Inferior parietal cortex (tissue), 1 donor: ENCODE results near the gene SCG5.

Experiments
- DNase-seq: peaks from one replicate; pipeline ENCODE4 v3.0.0-alpha.2; 2016; ENCODE audit errors: extremely low spot score

Gene SCG5

DNA sequence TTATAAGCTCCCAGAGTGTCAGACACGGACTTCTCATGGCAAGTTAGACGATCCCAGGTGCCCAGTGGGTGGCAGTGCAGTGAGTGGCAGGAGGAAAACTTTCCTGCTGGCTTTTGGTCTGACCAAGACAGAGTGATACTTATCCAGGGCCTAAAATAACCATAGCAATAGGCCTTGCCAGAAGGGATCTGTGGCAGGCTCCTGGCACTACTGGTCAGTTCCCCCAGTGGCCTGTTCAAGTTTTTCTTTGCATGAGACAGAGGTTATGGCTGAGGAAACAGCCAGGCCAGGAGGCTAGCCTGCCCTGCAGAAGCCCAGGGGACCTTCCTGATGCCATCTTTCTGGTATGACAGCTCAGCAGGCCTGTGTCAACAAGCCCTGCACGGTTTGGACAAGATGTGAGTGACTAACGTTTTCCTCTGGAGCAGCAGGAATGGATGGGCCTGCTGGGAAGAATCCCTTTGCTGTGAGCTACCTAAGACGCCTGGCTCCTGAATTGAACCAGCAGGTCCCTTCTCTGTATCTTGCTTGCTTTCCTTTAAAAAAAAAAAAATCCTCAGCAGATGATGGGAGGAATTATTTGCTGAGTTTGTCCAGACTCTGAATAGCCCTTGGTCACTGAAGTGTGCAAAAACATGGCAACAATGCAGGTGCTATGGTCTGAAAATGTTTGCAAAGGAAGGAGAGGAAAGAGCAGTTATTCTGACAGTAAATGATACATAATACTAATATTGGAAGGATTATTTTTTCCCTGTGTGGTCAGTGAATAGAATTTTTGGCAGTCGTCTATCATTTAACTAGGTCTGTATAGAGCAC, 18.0 kb downstream of the SCG5 start:
- DNase-seq, result no peak

- DNase-seq, result no peak
Measured at GRCh38 chr15:32663671-32664070, 22.2 kb downstream of the SCG5 start.

- DNase-seq, result no peak
Measured at GRCh38 chr15:32664796-32665195, 23.3 kb downstream of the SCG5 start.

GRCh38 chr15:32667321-32667720, 25.8 kb downstream of the SCG5 start:
- DNase-seq, result no peak

DNA sequence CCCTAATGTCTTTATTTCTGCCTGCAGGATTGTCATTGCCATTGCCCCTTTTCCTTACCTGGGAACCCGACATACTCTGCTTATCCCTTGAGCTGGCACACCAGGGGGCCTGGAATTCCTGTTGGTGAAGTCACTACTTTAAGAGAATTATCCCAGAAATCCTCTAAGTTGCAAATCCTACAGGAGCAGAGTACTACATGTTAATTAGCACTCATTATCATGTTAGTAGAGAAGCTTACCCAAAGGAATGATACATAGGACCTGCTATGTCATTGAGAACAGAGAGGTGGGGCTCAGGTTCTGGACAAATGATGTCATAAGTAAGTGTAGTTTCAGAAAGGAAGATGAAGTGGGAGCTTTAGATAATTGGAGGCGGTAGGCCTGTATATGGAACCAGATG, 27.4 kb downstream of the SCG5 start:
- no peak for DNase-seq

- DNase-seq, result peak; percentile 82
Measured at GRCh38 chr15:32669896-32670611, 28.5 kb downstream of the SCG5 start.

DNA sequence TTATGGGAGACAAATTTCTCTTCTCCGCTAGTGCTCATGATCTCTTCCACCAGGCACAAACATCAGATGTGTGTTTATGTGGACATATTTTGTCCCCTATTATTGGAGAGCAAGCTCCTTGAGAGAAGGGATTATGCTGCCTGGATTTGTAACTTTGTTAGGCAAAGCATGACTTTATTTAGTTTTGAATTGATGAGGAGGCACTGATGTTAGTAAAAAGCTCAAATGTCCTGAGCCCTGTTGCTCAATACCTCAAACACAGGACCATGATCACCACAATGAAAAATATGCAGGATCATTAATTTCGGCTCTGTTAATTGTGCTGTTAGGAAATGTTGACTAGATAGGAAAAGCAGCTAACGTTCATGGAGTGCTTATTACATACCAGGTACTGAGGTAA, 29.1 kb downstream of the SCG5 start:
- no peak for DNase-seq

- DNase-seq, result peak; percentile 60
Measured at GRCh38 chr15:32671339-32672325, 30.1 kb downstream of the SCG5 start.

- no peak for DNase-seq
Measured at GRCh38 chr15:32674681-32675080, 33.2 kb downstream of the SCG5 start.

- no peak for DNase-seq
Measured at GRCh38 chr15:32675466-32675865, 34.0 kb downstream of the SCG5 start.

DNA sequence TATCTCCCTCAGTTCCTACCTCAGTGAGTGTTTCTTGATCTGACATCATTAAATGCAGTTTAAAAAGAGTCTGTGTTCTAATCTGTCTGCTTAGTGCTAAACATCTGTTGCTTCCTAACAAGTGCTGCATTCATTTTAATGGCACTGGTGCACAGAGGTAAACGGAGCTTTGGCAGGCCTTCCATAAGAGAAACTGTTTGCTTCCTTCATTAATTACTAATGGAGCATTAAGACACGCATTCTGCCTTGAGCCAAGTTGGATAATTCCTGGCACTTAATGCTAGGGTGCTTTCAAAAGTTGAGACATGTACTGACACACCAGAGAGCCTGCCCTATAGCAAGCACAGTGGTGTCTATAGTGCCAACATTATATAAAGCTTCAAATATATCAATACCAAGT, 34.7 kb downstream of the SCG5 start:
- DNase-seq, result no peak

- DNase-seq, result no peak
Measured at GRCh38 chr15:32677238-32677750, 35.8 kb downstream of the SCG5 start.

DNA sequence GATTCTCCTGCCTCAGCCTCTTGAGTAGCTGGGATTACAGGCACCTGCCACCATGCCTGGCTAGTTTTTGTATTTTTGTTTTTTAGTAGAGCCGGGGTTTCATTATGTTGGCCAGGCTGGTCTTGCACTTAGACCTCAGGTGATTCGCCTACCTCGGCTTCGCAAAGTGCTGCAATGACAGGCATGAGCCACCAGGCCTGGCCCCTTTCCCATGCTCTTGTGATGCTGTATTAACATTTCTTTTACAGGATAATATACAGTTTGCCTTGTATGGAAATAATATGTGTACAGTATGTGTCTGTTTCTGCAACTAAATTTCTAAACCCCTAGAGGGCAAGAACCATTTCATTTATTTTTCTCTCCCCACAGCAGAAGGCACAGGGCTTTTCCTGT, 37.8 kb downstream of the SCG5 start:
- DNase-seq, result no peak

- DNase-seq, result no peak
Measured at GRCh38 chr15:32682569-32682968, 41.1 kb downstream of the SCG5 start.

DNA sequence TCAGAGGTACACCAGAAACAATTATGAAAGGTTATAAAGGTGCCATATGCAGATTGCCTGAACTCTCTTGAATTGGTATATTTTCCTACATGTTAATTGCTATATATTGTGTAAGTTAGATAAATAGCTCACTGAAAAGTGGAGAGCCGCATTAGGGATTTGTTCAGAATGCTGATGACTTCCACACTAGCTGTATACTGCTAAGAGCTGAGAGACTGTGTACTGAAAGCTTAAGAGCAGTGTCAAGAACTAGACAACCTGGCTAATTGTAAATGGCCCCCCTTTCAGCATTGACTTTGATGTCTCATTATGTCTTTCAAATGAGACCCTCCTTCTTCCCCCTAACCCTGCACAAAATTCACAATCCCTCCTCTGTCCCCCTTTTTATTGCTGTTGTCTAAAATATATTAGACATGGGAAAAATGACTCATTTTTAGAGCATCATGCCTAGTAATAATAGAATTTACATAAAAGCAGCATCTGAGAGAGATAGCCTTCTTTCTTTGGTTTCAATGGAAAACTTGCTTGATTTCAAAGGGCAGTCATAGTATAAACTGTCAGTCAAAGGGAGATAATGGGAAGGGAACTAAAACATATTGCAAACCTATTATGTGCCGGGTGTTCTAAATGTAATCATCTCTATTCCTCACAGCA, 41.6 kb downstream of the SCG5 start:
- no peak for DNase-seq

GRCh38 chr15:32683906-32684584, 42.5 kb downstream of the SCG5 start:
- DNase-seq, result no peak

GRCh38 chr15:32685576-32685975, 44.1 kb downstream of the SCG5 start:
- no peak for DNase-seq

GRCh38 chr15:32687556-32687955, 46.0 kb downstream of the SCG5 start:
- no peak for DNase-seq

DNA sequence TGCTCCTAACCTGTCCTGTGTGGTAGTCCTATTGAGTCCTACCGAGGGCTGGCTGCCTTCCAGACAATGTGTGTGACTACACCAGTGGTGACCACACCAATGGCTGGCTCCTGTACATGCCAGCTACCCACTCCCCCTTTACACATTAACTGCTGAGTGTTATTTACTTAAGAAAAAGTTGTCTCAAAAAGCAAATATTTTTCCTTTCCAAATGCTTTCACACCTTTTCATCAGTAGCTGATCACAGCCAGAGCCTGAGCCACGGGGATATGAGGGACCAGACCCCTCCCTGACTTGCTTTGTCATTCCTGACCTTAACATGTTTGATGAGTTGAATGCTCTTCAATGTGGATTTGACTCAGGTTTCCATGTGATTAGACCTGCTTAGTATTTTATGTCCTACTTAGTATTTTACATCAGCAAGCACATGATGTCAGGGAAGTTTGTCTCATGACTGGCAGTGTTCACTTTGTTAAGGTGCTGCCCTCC, 46.7 kb downstream of the SCG5 start:
- DNase-seq, result no peak

- DNase-seq, result no peak
Measured at GRCh38 chr15:32690941-32691688, 49.6 kb downstream of the SCG5 start.
